Hindlimb muscle (tissue), 1 donor: ENCODE measurements around the gene SETD1A. TPM values are rescaled to one million over a fixed set of nuclear protein-coding genes. Genes with fewer than 3 reads are reported as not detected.

Experiments used
- DNase-seq: peaks from one replicate; pipeline ENCODE4 v3.0.0-alpha.2; 2013
- polyA plus RNA-seq: library from polyadenylated mRNA; unstranded; fragments of 120-200 nt; gene quantifications from one replicate; pipeline ENCODE4 v1.2.1, GENCODE V29; 2013; ENCODE audit not compliant: insufficient read length

The SETD1A gene
- polyA plus RNA-seq, 1 donor, result 15.1 TPM

DNA sequence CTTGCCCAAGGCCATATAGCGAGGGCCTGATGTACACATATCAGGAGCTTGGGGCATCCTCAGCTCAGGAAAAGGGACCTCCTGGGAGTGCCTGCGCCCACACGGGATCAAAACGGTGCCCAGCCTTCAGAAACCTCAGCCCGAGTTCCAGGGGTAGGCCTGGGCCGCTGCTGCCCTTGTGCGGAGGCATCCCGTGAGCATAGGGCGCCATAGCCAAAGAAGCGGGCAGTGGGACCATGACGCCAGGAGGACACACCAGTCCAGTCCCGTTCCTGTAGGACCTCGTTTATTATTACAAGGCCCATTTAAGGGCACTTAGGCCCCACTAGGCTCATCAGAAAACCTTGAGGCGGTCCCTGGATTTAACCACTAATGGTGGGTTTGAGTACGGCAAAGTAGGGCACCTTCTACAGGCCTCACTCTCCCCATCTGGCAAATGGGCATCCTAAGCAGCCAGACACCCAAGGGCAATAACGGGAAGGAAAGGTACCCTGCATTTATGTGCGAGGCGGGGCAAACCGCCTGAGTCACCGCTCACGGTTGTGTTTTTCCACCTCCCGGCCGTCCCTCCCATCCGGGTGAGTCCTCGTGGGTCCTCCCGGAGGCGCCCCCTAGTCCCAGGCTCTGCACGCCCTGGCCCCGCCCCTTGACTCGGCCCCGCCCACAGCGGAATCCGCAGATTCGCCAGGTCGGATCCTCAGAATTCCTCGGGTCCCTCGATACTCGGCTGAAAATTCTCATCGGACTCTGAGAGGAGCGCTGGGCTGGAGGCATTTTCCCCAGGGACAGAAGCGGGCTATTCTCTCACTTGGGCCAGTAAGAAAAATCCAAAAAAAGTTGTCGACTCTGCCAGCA lies 726 bp upstream of the SETD1A start:
- DNase-seq, result peak; percentile 81

DNA sequence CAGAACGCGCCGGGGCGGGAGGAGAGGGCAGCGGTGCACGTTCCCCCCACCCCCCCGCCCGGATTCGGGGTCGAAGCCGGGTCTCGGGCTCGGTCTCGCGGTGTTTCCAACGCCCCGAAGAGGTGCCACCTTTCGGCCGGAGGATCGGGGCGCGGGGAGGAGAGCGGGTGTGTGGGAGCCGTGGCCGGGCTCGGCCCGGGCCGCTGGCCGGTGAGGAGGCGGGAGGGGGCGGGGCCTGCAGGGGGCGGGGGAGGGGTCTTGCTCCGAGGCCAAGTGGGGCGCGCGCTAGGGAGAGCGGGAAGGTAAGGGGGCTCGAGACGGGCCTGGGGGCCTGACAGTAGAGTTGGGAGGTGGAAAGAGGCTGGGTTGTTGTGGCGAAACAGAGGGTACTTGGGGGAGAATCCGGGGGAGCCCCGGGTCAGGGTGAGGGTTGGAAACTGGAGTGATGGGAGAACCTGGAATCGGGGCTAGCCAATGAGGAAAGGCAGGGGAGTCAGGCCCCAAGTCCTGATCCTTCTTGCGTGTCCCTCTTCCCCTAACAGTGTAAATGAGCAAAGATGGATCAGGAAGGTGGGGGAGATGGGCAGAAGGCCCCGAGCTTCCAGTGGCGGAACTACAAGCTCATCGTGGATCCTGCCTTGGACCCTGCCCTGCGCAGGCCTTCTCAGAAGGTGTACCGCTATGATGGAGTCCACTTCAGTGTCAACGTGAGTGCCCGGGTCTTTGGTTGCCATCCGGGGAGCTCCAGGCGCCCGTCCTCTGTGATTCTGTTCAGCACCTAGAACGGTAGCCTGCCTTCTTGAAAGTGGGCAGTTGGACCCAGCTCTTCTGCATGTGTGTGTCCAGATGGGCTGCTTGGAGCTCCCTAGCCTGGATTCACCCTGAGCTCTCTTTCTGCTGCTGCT lies 873 bp downstream of the SETD1A start:
- DNase-seq, result no peak

DNA sequence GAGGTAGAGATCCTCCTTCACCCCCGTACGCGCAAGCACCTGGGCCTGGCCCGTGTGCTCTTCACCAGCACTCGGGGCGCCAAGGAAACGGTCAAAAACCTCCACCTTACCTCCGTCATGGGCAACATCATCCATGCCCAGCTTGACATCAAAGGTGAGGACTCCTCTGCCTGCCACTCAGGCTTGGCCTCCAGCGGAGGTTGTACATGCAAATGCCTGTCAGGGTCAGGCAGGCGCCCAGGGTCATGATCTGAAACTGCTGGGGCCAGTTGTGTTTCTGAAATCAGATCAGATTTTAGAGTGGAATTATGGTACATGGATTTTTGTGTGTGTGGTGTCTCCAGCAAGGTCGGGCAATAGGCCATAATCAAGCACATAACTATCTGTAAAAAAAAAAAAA lies 3.8 kb downstream of the SETD1A start:
- no peak for DNase-seq

DNA sequence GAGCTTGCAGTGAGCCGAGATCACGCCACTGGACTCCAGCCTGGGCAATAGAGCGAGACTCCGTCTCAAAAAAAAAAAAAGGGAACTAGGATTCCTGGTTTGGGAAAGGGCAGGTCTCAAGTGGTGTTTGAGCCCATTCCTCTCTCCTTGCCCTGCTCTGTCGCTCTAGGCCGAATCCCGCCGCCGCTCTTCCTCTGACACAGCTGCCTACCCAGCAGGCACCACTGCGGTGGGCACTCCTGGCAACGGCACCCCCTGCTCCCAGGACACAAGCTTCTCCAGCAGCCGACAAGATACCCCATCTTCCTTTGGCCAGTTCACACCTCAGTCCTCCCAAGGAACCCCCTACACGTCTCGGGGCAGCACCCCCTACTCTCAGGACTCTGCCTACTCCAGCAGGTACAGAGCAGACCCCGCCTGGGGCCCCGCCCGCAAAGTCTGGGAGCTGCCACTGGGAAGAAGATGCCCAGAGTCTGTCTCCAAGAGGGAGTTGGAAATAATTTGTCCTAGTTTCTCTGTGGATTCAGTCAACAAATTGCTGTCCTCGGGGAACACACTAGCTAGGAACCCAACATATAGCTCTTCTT lies 6.5 kb downstream of the SETD1A start:
- DNase-seq, result no peak

DNA sequence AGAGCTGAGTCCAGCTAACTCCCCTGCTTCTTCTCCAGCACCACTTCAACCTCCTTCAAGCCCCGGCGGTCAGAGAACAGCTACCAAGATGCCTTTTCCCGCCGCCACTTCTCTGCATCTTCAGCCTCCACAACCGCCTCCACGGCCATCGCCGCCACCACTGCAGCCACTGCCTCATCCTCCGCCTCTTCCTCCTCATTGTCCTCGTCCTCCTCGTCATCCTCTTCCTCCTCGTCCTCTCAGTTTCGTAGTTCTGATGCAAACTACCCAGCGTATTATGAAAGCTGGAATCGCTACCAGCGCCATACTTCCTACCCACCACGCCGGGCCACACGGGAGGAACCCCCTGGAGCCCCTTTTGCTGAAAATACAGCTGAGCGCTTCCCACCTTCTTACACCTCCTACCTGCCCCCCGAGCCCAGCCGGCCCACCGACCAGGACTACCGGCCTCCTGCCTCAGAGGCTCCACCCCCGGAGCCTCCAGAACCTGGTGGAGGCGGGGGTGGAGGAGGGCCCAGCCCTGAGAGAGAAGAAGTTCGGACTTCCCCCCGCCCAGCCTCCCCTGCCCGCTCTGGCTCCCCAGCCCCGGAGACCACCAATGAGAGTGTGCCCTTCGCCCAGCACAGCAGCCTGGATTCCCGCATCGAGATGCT lies 7.1 kb downstream of the SETD1A start:
- no peak for DNase-seq

DNA sequence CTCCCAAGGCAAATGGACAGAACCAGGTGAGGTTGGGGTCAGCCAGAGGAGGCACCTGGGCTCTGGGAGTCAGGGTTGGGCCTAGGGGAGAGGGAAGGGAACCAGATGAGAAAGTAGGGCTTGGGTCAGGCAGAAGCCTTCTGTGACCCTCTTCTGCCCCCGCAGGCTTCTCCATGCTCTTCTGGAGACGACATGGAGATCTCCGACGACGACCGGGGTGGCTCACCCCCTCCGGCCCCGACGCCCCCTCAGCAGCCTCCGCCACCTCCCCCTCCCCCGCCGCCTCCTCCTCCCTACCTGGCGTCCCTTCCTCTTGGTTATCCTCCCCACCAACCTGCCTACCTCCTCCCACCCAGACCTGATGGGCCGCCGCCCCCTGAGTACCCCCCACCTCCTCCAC lies 7.9 kb downstream of the SETD1A start:
- DNase-seq, result no peak

DNA sequence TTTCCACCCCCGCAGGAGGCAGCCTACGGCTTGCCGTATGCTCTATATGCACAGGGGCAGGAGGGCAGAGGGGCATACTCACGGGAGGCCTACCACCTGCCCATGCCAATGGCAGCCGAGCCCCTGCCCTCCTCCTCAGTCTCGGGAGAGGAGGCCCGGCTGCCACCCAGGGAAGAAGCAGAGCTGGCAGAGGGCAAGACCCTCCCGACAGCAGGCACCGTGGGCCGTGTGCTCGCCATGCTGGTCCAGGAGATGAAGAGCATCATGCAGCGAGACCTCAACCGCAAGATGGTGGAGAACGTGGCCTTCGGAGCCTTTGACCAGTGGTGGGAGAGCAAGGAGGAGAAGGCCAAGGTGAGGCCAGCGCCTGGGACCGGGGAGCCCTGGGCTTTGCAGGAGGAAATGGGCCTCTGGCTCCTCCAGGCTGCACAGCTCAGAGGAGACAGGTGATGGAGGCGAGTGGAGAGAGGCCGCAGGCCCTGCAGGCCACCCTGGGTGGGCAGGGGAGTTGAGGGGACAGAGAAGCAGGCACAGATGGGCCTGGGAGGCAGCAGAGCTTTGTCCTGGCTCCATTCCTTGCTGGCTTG lies 8.6 kb downstream of the SETD1A start:
- DNase-seq, result no peak

DNA sequence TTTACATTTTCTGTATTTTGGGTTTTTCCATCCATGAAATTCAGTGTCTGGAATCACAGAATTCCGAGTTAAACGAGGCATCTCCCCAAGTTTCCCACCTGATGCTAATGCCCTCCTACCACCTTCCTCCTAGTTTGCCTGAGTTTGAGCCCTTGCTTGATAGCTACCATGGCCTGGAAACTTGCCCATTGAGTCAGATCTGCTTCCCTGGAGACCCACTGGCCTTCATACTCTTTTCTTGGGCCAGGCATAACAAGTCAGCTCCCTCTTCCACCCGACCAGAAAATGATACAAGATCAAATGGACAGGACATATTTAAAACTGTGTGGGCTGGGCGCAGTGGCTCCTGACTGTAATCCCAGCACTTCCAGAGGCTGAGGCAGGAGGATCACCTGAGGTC lies 10.2 kb downstream of the SETD1A start:
- DNase-seq, result no peak

DNA sequence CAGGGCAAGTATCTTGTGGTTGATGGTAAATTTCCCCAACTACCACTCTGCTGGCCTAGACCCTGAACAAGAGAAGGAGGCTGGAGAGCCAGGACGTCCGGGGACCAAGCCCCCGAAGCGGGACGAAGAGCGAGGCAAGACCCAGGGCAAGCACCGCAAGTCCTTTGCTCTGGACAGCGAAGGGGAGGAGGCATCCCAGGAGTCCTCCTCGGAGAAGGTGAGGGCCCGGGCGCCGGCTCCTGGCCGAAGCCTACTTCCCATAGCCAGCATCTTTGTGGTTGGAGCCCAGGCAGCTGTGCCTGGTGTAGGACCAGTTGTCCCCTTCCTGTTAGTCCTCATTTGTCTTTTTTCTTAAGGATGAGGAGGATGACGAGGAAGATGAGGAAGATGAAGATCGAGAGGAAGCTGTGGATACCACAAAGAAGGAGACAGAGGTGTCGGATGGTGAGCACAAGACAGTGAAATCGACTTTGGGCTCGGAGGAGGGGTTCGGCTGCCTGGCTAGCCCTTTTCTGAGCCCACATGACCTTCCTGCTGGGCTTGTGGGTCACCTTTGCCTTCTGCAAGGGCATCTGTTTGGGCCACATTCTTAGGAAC lies 11.8 kb downstream of the SETD1A start:
- no peak for DNase-seq

DNA sequence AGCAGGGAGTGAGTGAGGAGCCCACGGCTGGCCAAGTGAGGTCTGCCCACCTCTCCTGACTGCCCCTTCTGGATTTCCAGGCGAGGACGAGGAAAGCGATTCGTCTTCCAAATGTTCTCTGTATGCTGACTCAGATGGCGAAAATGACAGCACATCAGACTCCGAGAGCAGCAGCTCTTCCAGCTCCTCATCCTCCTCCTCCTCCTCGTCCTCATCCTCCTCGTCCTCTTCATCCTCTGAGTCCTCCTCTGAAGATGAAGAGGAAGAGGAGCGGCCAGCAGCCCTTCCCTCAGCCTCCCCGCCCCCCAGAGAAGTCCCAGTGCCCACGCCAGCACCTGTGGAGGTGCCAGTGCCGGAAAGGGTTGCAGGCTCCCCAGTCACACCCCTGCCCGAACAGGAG lies 13.7 kb downstream of the SETD1A start:
- DNase-seq, result no peak

DNA sequence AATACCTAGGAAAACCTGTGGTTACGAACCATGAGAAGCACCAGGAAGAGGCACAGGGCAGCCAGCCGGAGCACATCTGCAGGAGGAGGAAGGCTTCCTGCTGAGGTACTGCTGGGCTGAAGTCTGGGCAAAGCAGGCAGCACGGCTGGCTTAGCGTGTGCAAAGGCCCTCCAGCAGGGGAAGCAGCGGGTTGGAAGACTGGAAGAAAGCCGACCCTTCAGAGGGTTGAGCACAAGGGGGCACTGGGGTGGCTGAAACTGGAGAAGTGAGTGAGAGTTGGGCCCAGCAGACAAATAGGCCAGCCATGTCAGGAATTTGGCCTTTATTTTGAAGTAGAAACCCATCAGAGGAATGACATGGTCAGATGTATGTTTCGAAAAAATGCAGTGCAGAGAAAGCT lies 15.3 kb downstream of the SETD1A start:
- no peak for DNase-seq

DNA sequence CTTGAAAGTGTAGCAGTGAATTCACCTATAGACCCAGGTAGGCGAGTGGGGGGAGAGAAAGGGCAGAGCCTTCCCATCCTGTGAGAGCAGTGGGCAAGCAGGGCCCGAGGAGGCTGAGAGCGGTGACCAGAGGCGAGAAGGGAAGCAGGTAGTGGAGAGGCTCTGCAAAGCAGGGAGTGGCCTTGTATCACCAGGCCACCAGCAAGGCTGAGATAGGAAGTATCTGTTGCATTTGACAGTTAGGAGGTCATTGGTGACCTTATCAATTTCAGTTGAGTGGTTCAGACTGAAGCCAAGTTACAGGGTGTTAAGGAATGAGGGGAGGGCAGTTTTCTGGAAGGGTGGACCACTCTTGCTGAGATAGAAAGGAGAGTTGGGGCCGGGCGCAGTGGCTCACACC lies 16.8 kb downstream of the SETD1A start:
- no peak for DNase-seq

DNA sequence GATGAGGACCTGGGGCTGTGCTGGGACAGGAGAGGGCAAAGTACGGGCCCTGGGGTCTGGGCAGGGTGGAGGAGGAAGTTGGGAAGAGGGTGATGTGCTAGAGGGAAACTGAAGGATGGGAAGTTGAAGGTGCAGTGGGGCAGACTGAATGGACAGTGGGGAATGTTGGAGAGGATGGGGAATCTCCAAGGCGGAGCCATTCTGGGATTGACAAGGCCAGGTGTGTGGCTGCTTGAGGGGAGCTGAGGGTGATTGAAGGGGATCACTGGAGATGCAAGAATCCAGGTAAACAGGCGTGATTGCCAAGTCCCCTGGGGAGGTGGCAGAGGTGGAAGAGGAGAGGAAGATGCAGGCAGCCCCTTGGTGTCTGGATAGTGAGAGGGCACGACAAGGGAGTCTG lies 18.9 kb downstream of the SETD1A start:
- DNase-seq, result no peak

DNA sequence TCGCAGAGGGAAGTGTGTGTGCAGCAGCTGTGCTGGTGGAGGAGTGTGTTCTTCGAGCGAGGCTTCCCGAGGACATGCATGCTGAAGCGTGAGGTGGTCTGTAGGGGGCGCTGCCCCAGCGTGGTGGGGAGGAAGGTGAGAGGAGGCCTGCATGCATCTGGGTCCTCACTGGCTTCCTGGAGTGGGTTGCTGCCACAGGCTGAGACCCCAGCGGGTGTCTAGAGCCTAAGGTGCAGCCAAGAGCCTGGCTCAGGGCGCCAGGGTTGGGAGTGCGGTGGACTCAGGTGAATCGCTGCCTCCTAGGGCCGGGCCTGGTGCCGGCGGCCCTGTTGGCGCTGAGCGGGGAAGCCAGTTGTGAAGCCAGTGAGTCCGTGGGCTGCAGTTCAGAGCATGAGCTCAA lies 19.9 kb downstream of the SETD1A start:
- DNase-seq, result no peak

DNA sequence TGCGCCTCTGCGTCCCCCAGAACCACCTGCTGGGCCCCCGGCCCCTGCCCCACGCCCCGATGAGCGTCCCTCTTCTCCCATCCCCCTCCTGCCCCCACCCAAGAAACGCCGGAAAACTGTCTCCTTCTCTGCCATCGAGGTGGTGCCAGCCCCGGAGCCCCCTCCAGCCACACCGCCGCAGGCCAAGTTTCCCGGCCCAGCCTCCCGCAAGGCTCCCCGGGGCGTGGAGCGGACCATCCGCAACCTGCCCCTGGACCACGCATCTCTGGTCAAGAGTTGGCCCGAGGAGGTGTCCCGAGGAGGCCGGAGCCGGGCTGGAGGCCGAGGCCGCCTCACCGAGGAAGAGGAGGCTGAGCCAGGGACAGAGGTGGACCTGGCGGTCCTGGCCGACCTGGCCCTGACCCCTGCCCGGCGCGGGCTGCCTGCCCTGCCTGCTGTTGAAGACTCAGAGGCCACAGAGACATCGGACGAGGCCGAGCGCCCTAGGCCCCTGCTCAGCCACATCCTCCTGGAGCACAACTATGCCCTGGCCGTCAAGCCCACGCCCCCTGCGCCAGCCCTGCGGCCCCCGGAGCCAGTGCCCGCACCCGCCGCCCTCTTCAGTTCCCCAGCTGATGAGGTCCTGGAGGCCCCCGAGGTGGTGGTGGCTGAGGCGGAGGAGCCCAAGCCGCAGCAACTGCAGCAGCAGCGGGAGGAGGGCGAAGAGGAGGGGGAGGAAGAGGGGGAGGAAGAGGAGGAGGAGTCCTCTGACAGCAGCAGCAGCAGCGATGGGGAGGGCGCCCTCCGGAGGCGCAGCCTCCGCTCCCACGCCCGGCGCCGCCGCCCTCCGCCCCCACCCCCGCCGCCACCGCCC lies 21.8 kb downstream of the SETD1A start:
- no peak for DNase-seq

DNA sequence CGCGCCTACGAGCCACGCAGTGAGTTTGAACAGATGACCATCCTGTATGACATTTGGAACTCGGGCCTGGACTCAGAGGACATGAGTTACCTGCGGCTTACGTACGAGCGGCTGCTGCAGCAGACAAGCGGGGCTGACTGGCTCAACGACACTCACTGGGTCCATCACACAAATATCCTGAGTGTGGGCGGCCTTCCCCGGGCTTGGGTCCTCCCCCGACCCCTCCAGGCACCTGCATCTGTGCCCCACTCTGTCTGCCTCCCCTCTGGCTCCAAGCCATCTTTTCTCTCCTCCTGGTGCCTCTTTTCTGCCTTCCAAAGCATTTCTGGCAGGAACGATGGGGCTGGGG lies 22.4 kb downstream of the SETD1A start:
- no peak for DNase-seq

DNA sequence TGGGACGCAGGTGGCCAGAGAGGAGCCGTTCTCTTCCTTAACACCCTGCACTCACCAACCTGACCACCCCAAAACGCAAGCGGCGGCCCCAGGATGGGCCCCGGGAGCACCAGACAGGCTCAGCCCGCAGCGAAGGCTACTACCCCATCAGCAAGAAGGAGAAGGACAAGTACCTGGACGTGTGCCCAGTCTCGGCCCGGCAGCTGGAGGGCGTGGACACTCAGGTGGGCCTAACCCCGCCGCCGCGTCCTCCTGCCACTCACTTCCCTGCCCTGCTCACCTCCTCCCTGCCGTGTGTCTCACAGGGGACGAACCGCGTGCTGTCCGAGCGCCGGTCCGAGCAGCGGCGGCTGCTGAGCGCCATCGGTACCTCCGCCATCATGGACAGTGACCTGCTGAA lies 22.9 kb downstream of the SETD1A start:
- DNase-seq, result no peak

DNA sequence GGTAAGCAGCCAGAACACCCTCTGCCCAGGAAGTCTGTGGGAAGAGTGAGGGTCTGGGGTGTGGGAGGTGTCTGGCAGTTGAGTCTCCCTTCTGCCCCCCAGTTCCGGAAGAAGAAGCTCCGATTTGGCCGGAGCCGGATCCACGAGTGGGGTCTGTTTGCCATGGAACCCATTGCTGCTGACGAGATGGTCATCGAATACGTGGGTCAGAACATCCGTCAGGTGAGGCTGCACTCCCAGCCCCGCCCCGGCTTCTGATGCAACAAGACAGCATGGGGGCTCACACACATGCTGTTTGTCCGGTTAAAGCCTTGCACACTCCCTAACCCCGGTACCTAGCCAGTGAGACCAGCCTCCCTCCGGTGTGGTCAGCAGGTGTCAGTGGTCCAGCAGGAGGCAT lies 23.4 kb downstream of the SETD1A start:
- no peak for DNase-seq

DNA sequence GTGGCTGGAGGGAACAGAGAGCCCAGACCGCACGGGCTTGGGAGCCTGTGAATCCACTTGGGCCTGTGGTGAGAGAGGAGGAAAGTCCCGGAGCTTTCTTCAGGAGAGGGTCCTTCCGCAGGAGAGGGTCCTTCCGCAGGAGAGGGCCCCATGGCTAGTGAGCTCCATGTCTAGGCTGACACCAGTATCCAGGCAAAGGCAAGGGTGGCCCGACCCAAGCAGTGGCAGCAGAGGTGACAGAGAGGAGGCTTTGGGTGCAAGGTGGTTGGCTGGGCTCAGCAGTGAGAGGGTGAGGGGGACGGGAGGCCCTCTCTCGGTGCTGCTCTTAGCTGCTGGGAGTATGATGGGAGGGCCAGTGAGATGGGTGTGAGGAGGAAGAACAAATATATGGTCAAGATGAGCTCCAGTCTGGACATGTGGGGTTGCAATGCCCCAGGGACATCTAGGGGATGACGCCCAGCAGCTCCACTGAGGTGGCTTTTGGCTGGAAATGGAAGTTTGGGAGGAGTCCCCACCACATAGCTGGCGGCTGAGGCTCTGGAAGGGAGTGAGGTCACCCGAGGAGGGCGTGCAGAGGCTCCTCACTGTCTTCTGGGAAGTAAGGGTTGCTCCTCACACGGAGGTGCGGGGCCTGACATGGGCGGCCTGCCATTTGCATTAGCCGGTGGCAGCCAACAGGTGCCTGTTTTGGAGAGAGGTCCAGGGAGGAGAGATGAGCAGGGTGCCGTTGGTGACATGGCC lies 25.2 kb downstream of the SETD1A start:
- DNase-seq, result no peak

DNA sequence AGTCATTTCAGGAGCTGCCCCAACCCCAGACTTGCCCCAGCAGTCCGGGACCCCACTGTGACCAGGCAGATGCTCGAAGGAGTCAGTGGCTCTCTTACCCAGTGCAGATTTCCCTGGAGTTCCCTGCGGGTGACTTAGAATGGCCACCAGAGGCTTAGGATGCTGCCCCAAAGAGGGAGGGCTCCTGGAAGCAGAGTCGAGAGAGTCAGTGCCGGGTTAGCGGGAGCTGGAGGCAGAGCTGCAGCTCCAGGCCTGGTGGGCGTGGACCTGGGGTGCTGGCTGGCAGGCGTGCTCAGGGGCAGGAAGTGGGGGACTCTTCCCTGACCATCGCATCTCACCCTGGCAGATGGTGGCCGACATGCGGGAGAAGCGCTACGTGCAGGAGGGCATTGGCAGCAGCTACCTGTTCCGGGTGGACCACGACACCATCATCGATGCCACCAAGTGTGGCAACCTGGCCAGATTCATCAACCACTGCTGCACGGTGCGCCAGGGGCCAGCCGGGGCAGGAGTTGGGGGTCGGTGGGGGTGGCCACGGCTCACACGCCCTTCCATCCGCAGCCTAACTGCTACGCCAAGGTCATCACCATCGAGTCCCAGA lies 25.8 kb downstream of the SETD1A start:
- no peak for DNase-seq
